Stimulated activated CD4-positive, alpha-beta T cell treated with anti-CD3 and anti-CD28 coated beads, Interleukin-15, amount 100 ng/mL, for 1 hour (primary cell): ENCODE results near the gene VAMP1.
"Not testable (repeated sequence)": the region's sequence is repeated elsewhere in the genome, so short reads cannot be mapped to it uniquely, and the experiment has no call there.

Experiments
- DNase-seq, 2 donors: peaks; one replicate each; pipeline ENCODE4 v3.0.0-alpha.2; 2020; ENCODE audit warnings: low read depth in 1 of 2, low spot score in 1 of 2

Gene VAMP1

DNA sequence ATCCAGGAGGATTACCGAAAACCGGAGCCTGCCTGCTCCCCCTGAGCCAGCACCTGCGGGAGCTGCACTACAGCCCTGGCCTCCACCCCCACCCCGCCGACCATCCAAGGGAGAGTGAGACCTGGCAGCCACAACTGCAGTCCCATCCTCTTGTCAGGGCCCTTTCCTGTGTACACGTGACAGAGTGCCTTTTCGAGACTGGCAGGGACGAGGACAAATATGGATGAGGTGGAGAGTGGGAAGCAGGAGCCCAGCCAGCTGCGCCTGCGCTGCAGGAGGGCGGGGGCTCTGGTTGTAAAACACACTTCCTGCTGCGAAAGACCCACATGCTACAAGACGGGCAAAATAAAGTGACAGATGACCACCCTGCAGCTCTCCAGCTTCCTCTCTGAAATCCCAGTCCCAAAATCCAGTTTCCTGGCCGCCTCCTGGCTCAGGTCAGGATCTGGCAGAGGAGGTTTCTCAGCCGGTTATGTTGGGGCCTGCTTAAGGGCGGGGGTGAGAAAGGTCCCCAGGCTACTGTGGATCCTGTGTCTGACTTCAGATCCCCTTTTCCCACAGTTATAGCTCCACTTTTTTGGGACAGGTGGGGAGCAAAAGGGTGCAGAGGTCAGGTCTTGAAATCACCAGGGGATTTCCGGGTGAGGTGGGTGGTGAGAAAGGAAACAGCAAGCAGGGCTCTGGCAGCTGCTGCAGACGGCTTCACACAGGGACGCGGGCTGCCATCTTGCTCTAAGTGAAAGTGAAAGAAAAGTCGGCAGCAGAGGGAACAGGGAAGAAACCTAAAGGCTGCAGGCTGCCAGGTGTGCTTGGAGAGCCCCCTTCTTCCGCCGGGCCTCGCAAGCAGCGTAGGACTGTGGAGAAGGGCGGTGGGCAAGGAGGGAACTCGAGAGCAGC lies 18.9 kb downstream of the VAMP1 start, which contains the start of gene TAPBPL:
TAPBPL (plus strand) TSS at position 695 of the 897 bp plus-strand sequence. CDS start 207 bp downstream, outside the sequence.
- peak; percentile 55 to 61 for DNase-seq

DNA sequence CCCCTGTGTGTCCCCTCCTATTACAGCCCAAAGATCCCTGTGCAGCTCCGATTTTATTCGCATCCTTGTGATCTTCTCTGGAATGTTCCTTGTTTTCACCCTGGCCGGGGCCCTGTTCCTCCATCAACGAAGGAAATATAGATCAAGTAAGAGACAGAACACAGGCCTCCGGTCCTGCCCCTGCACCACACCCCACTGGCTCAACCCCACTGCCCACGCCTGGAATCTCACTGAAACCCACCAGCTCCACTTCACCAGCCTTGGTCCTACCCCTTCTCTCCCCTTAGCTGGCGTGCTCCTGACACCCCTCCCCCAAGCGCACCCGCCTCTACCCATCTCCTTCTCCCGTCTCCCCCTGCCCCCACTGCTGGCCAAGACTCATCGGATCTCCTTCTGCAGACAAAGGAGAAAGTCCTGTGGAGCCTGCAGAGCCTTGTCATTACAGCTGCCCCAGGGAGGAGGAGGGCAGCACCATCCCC lies 19.6 kb downstream of the VAMP1 start:
- DNase-seq: no peak

DNA sequence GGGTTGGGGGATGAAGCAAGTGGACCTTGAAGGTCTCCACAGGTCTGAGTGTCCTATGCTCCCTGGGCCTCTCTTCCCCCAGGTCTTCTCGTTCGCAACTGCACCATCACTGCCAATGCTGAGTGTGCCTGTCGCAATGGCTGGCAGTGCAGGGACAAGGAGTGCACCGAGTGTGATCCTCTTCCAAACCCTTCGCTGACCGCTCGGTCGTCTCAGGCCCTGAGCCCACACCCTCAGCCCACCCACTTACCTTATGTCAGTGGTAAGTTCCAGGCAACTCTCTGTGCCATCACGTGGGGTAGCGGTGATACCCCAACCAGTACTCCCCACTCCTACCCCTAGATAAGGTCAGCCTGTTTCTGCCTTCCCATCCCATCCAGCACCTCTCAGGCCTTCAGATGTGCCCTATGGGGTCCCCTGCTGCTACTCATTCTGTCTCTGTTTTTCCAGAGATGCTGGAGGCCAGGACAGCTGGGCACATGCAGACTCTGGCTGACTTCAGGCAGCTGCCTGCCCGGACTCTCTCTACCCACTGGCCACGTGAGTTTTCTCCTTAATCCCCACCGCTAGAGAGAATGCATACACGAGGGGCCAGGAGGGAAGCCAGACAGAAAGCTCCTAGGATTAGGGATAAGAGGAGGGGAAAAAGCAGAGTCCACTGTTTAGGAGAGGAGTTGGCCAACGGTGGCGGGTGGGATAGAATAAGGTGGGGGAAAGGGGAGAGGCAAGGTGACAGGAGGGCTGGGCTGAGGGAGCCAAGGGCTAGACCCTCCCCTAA lies 20.2 kb downstream of the VAMP1 start:
- DNase-seq: no peak

DNA sequence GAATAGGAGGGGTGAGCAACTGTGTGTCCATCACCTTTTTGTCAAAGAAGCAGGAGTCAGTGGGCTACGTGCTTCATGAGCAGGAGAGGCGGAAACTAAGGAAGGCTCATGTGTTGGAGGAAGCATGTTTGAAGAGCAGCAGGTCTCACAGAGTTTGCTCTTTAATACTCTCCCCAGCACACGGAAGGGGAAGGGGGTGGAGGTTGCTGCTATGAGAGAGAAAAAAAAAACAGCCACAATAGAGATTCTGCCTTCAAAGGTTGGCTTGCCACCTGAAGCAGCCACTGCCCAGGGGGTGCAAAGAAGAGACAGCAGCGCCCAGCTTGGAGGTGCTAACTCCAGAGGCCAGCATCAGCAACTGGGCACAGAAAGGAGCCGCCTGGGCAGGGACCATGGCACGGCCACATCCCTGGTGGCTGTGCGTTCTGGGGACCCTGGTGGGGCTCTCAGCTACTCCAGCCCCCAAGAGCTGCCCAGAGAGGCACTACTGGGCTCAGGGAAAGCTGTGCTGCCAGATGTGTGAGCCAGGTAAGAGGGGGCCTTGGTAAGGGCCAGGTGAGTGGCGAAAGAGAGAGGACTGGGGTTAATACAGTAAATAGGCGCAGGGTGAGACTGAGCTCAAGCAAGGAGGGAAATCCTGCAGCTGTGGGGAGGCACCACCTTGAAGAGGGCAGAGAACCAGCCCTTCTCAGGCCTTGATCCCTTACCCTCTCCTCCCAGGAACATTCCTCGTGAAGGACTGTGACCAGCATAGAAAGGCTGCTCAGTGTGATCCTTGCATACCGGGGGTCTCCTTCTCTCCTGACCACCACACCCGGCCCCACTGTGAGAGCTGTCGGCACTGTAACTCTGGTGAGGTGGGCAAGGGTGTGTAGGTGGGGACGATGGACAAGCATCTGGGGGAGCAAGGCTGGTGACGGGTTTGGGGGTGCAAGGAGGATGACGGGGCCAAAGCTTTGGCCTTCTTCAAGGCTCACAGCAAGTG lies 25.5 kb downstream of the VAMP1 start, which contains the start of gene CD27:
CD27 (plus strand) TSS at position 252 of the 985 bp plus-strand sequence; CDS start at position 393, 141 bp downstream.
- no peak for DNase-seq

DNA sequence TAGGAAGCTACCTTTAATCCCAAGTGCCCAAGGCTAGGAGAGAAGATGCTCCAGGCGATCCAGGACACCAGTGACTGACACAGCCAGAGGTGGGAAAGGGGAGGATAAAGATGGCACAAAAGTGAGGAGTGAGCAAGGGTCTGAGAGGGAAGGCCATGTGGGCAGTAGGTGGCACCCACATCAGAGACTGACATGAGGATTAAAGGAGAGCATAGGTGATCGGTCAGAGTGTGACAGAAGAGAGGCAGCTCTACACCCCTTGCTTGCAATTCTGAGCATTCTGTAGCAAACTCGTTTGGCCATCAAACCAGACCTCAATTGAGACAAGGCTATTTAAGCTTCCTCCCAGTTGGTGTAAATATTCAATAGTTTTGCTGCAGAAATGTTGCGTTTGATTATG lies 26.4 kb downstream of the VAMP1 start:
- DNase-seq: no peak

DNA sequence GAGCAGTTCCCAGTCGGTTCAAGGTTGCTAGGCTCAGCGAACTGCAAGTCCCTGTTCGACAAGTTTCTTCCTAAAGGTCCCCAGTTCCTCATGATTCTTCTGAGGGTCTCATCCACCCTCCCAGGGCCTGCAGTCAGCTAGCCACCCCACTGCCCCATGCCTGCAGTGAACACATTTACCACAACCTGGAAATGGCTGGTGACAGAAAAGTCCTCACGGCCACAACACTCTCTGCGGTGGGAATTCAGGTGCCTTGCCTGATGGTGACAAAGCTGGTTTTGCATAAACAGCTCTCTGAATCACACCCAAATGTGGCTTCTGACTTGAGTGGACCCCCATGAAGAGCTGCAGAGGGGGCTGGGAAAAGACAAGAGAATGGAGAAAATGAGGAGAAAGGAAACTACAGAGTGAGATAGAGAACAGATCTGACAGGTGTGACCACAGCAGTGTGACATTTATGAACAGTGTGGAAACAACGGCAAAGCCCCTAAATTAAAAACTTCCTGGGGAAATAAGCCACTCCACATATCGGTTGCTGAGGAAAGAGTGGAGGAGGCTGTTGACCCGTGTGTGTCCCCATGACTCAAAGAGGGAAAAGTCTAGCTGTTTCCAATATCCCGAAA lies 27.0 kb downstream of the VAMP1 start:
- no peak for DNase-seq

DNA sequence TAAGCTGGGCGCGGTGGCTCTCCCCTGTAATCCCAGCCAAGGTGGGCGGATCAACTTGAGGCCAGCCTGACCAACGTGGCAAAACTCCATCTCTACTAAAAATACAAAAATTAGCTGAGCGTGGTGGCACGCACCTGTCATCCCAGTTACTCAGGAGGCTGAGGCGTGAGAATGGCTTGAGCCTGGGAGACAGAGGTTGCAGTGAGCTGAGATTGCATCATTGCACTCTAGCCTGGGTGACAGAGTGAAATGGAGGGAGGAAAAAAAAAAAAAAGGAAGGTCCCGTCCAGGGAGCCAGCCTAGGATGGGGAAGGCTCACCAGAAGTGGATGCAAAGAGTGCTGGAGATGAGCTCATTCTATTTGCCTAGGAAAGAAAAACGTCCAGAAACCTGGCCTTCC lies 27.6 kb downstream of the VAMP1 start:
- DNase-seq: no peak

DNA sequence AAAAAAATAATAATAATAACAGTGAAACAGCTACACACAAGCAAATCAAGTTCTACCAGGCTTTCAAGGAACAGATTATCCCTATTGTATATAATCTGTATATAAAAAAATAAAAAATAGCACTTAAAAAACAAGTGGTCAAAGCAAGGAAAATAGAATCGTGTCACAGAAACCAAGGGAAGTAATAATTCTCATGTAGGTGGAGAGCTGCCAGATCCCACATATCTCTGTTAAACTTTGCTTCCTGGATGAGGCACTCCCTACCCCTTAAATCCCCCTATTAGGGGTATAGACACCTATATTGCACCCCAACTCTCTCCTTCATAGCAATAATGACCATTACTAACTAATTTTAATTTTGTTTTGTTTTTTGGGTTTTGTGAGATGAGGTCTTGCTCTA lies 30.1 kb downstream of the VAMP1 start:
- DNase-seq: no peak

DNA sequence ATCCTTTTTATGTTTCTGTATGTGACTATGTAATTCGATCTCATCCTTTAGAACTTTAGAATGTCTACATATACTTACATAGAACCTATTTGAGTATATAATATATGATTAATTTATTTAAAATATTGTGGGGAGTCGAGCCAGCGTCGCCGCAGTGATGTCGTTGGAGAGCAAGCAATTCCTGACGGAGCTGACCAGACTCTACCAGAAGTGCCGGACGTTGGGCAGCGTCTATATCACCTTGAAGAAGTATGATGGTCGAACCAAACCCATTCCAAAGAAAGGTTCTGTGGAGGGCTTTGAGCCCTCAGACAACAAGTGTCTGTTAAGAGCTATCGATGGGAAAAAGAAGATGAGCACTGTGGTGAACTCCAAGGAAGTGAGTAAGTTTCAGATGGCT lies 32.1 kb downstream of the VAMP1 start:
- DNase-seq: no peak

DNA sequence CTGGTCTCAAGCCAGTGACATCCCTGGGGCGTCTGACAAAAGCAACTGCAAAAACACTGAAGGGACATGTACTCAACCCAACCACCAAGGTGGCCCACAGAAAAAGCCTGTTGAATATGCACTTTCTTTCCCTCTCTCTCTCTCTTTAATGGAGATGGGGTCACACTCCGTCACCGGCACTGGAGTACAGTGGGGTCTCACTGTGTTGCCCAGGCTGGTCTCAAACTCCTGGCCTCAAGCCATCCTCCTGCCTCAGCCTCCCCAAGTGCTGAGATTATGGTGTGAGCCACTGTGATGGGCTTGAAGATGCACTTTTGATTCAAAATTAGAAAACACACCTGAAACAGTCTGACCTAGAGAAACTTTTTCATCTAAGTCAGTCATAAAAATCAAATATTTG lies 32.9 kb downstream of the VAMP1 start:
- no peak for DNase-seq

DNA sequence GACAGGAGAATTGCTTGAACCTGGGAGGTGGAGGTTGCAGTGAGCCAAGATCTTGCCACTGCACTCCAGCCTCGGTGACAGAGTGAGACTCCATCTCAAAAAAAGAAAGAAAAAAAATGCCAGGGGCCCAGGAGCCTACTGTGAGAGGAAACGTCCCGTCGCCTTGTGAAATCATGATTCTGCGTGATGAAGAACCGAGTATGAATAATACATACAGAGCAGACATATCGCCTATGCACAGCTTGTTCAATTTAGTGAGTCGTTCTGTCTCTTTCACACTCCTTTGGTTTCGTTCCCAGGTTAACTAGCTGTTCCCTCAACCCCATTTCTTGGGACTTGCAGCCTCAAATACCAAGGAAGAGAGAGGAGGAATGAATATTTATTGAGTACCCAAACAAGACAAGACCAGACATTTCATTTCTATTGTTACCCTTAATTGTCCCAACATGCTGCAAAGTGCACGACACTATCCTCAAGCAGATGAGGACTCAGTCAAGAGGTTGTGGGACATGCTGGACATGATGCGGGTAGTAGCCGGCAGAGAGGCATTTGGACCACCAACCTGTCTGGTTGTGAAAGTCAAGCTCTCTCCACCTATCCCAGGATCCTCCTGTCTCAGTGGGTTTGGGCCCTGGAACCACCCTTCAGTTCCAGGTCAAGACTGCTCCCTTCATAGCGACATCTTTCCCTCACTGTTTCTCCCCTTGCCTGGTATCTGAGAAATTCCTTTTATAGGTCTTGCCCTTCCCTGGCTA lies 34.3 kb downstream of the VAMP1 start:
- DNase-seq: no peak

DNA sequence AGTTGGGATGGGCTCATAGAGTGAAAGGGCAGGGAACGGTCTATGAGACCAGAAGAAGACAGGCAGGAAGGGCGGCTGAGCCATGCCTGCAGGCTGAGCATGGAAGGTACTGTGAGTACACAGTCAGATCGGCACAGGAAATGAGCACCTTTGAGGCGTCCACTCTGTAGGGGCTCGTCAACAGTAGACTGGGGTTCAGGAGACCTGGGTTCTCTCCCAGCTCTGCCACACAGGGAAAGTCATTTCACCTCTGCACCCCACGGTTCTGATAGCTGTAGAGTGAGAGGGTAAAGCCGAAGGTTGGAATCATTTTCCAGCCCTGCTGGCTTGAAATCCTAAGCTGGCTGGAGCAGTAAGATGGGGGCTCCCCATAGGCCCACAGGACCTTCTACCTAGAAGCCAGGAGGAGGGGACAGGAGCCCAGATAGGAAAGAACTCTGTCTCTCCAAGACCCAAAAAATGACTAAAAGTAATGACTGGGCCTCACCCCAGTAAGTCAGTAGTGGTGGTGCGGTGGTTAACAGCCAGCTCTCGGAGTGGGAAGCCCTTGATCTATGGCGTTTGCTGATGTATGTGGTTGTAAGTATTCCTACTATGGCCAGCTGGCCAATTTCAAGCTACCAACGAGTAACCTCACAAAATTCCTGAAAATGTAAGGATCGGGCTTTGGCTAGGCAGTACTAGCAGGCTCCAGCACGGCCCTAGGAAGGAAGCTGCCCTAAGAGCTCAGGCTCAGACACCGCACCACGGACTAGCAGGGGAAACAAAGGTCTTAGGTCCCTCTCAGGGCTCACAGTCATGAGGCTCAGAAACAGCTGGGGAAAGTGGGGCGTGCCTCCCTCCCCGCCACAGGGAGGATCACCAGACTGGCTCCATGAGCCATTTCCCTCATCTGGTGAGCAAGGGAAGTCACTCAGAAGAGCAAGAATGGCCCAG lies 36.0 kb downstream of the VAMP1 start:
- DNase-seq: no peak

DNA sequence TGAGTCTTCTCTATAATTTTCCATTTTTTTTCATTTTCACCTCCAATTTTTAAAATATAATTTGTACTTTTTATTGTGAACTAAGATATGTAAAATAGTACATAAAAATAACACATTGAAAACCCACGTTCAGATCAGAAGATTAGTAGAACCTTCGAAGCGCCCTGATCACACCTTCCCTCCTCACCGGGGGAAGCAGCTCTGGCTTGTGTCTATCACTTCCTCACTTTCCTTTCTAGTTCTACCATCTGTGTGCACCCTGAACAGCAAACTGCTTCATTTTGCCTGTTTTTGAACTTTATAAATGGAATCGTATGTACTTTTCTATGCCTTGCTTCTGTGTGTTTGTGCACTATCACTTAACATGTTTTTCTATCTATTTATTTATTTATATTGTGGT lies 37.5 kb downstream of the VAMP1 start:
- no peak for DNase-seq

DNA sequence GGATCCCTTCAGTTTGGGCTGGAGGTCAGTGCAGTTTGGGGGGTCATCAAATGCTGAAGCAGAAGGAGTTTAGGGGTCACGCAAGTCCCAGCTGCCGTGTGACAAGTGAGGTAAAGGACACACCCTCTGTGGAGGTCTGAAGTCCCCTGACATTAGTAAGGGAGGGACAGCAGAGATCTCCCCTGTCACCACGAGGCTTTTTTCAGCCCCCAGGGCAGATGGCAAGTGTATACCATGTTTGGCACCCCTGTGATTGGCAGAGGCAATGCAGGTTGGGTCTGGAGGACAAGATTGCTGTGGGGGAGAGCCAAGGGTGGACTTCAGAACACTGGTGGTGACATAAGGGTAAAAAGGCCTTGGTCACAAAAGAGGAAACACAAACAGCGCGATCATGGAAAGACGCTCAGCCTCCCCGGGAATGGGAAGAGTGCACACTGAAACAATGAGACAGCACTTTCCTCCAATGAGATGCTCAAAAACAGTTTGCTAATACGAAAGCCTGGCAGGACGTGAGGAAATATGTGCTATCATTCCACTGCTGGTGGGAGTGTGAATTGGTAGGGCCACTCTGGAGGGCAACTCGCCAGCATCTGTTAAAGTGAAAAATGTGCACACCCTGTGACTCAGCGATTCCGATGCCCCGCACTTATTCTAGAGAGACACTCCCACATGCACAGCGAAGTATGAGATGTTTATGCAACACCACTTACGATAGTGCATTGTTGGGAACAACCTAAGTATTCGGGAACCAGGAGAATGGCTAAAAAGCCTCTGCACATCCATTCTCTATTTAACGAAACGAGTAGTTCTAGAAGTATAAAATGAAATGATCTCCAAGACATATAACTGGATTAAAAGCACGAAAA lies 40.1 kb downstream of the VAMP1 start:
- no peak for DNase-seq

DNA sequence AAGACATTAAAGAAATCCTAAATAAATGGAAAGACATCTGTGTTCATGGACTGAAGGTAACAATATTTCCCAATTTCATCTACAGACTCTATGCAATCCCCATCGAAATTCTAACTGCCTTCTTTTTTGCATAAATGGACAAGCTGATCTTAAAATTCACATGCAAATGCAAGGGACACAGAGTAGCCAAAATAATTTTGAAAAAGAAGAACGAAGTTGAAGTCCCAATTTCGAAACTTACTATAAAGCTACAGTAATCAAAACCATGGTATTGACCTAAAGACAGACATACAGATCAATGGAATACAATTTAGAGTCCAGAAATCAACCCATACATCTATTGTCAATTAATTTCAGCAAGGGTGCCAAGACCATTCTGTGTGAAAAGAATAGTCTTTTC lies 42.2 kb downstream of the VAMP1 start:
- DNase-seq: no peak

DNA sequence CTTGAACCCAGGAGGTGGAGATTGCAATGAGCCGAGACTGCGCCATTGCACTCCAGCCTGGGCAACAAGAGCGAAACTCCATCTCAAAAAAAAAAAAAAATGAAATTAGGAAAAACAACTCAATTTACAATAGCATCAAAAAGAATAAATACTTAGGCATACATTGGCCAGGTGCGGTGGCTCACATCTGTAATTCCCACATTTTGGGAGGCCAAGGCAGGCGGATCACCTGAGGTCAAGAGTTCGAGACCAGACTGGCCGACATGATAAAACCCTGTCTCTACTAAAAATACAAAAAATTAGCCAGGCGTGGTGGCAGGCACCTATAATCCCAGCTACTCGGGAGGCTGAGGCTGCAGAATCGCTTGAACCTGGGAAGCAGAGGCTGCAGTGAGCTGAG lies 42.7 kb downstream of the VAMP1 start:
- DNase-seq: not testable (repeated sequence)

DNA sequence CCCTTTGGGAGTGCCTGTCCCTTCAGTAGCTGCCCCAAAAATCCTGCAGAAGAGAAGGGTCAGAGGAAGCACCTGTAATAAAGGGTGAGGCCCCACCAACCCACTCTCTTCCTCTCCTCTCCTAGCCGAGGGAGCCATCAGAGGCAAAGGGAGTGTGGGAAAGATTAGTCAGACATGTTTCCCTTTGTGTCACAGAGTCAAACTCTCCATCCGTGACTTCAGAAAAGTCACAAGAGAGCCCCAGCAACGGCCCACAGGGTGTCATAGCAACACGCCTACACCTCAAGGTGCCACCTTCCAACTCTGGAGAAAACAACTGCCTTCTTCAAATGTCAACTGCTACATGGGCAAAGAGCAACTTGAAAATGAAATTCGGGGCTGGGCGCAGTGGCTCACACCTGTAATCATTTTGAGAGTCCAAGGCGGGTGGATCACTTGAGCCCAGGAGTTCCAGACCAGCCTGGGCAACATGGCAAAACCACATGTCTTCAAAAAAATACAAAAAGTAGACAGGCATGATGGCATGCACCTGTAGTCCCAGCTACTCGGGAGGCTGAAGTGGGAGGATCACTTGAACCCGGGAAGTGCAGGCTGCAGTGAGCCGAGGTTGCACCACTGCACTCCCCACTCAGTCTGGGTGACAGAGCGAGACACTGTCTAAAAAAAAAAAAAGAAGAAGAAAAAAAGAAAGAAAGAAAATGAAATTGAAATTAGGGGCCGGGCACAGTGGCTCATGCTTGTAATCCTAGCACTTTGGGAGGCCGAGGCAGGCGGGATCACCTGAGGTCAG lies 43.4 kb downstream of the VAMP1 start:
- peak; percentile 68 to 82 for DNase-seq
